Erythroblast (primary cell): Measurements from ENCODE around the gene IGFBPL1.

ENCODE experiments used
- GATA1 ChIP-seq: IDR thresholded peaks from 2 replicates; pipeline ENCODE4 v1.6.1; 2011; ENCODE audit warnings: low read depth, mild to moderate bottlenecking, control low read depth, low read length, moderate library complexity
- POLR2A ChIP-seq: IDR thresholded peaks from 2 replicates; pipeline ENCODE4 v1.6.1; 2011; ENCODE audit warnings: mild to moderate bottlenecking, low read length

GRCh38 chr9:38396371-38396671 is 27.9 kb downstream of the IGFBPL1 start:
- TF ChIP-seq POLR2A (no peak), GATA1 (no peak)
